Measurements from ENCODE around the gene P4HB.

P4HB gene

DNA sequence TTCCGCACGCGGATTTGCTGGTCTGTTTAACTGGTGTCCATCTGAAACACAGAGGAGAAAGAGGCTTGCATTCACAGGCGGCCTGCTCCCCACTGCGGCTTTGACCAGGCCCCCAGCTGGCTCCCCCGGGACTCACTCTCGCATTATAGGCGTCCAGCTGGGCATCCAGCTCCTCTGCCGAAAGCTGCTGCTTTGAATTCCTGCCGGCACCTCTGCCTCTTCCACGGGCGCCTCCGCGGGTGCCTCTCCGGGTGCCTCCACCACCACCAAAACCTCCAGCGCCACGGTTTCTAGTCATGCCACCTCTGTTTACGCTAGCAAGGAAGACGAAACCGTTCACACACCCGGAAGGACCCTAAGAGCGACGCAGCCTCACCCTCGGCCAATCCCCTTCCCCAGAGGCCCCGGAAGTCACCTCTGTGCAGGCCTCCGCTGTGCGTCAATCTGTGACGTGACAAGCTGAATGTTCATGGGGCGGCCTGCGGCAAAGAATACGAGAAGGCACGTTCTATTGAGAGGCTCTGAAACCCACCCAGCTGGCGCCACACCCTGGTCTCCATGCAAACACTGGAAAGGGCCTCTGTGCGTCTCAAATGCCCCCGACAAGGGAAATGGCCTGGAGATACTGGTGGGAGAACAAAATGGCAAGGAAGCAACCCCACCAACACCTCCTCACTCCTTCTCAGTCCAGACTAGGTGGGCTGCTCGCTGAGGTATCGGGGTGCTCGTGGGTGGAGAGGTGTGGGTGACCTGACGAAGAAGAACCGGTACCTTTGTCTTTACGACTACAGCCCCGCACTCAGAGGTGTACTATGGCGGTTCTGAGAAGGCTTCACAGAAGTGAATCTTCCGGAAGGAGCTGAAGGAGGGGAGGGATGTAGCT, 28.0 kb upstream of the P4HB start:
- ChIA-PET CTCF (interaction anchor here (1.7 kb wide), 1 partner anchor 18 kb away, joined by 5 read pairs; the partner anchor contains the start of gene ARHGDIA), POLR2A (no interaction called here)
- TF ChIP-seq, protein P1, sequence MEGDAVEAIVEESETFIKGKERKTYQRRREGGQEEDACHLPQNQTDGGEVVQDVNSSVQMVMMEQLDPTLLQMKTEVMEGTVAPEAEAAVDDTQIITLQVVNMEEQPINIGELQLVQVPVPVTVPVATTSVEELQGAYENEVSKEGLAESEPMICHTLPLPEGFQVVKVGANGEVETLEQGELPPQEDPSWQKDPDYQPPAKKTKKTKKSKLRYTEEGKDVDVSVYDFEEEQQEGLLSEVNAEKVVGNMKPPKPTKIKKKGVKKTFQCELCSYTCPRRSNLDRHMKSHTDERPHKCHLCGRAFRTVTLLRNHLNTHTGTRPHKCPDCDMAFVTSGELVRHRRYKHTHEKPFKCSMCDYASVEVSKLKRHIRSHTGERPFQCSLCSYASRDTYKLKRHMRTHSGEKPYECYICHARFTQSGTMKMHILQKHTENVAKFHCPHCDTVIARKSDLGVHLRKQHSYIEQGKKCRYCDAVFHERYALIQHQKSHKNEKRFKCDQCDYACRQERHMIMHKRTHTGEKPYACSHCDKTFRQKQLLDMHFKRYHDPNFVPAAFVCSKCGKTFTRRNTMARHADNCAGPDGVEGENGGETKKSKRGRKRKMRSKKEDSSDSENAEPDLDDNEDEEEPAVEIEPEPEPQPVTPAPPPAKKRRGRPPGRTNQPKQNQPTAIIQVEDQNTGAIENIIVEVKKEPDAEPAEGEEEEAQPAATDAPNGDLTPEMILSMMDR (IDR thresholded peaks at IDR 0.05; ENCODE audit: control extremely low read depth, extremely low read depth, low read depth, missing control alignments) = no peak
- no peak for DNase-seq (ENCODE audit: extremely low spot score)

DNA sequence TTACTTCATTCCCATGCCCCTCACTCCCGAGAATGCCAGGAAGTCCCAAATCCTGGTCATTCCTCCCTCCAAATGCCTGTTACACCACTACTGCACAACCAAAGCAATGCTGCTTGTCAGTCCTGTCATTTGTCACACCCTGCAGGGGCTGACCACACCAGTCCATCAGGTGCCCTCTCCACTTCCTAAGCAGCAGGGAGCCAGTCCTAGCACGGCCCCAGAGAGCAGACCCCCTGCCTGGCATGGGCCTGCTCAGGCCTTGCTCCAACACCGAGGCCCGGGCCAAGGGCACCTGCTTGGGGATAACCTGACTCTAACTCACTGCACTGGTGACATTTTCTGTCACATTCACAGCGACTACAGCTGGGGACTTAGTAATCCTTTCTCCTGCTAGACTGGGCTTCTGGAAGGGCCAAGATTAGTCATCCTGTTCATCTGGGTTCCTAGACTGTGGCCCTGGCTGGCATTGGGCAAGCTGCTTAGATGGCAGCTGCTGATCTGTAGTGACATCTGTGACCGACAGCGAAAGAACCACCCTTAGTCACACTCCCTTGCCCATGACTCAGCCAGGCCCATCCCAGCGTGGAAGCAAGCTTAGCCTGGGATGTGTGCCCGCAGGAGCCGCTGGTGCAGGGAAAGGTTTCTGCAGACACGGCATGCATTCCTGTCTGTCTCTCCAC, 25.7 kb upstream of the P4HB start:
- no peak for DNase-seq (ENCODE audit: extremely low spot score)
- TF ChIP-seq, protein P1 (IDR thresholded peaks at IDR 0.05; ENCODE audit: control extremely low read depth, extremely low read depth, low read depth, missing control alignments) = no peak
- CTCF ChIA-PET = interaction anchor here (1.0 to 2.3 kb wide), 5 partner anchors 7 to 210 kb away, joined by 3 to 10 read pairs (median 3); no protein-coding TSS in a partner anchor
- POLR2A ChIA-PET = interaction anchor here (1.0 kb wide), 1 partner anchor 11 kb away, joined by 3 read pairs; no protein-coding TSS in a partner anchor

DNA sequence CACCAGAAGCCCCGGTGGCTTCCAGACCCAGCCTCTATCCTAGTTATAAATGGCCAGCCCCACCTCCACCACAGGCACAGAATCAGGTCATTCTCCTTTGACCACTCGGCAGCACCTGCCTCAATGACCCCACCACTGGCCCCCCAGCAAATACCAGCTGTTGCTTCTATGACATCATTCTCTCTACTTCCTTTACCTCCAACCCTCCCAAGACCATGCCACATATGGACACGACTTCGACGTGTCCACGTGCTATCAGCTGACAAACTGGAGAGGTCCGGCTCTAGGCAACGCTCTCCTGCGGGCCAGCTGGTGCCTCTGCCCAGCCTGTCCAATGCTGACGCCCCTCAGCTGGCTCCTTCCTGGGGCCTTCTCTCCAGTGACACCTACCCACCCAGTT, 25.1 kb upstream of the P4HB start:
- POLR2A ChIA-PET = interaction anchor here (1.0 to 1.2 kb wide), 2 partner anchors 10 to 19 kb away, joined by 3 read pairs; no protein-coding TSS in a partner anchor
- CTCF ChIA-PET = interaction anchor here (1.0 to 2.3 kb wide), 3 partner anchors 11 to 16 kb away, joined by 3 to 10 read pairs (median 4); no protein-coding TSS in a partner anchor
- TF ChIP-seq, protein P1 (IDR thresholded peaks at IDR 0.05; ENCODE audit: control extremely low read depth, extremely low read depth, low read depth, missing control alignments) = no peak
- no peak for DNase-seq (ENCODE audit: extremely low spot score)

DNA sequence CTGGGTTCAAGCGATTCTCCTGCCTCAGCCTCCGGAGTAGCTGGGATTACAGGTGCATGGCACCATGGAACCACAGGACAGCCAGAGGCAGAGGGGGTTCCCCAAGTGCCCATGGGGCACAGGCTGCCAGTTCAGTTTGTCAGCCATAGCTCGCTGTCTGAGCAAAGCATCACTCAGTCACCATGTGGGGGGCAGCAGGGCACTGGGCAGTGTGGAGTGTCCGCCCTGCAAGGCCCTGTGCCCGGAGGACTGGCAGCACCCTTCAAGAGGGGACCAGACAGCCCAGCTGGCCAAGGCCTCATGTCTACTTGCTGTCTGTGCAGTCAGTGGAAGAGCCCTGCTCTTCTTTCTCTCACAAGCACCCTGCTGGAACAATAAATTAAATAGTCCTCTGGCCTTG, 24.6 kb upstream of the P4HB start:
- CTCF ChIA-PET = interaction anchor here (1.0 to 2.3 kb wide), 3 partner anchors 11 to 15 kb away, joined by 3 to 10 read pairs (median 4); no protein-coding TSS in a partner anchor
- DNase-seq (ENCODE audit: extremely low spot score) = no peak
- POLR2A ChIA-PET = interaction anchor here (1.2 kb wide), 1 partner anchor 18 kb away, joined by 3 read pairs; no protein-coding TSS in a partner anchor
- TF ChIP-seq, protein P1 (IDR thresholded peaks at IDR 0.05; ENCODE audit: control extremely low read depth, extremely low read depth, low read depth, missing control alignments) = no peak

DNA sequence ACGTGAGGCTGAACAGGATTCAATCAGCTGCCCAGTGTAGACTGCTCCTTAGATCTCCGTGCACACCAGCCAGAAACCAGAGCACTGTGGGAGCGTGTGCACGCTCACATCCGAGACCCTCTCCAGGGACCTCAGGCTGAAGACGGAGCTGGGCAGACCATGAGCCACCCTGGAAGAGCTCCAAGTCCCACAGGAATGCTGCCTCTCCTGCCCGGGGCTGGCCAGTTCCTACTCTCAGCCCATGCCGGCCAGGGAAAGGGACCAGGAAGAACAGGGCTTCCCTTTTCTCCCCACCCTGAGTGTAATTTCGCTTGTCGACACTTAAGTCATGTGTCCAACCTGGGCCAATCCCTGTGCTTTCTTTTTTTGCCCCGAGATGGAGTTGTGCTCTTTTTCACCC, 24.2 kb upstream of the P4HB start:
- no peak for DNase-seq (ENCODE audit: extremely low spot score)
- POLR2A ChIA-PET = interaction anchor here (1.0 to 1.2 kb wide), 2 partner anchors 10 to 18 kb away, joined by 3 to 5 read pairs; no protein-coding TSS in a partner anchor
- CTCF ChIA-PET = interaction anchor here (1.0 to 1.1 kb wide), 2 partner anchors 11 to 13 kb away, joined by 3 to 4 read pairs; no protein-coding TSS in a partner anchor
- TF ChIP-seq, protein P1 (IDR thresholded peaks at IDR 0.05; ENCODE audit: control extremely low read depth, extremely low read depth, low read depth, missing control alignments) = no peak

DNA sequence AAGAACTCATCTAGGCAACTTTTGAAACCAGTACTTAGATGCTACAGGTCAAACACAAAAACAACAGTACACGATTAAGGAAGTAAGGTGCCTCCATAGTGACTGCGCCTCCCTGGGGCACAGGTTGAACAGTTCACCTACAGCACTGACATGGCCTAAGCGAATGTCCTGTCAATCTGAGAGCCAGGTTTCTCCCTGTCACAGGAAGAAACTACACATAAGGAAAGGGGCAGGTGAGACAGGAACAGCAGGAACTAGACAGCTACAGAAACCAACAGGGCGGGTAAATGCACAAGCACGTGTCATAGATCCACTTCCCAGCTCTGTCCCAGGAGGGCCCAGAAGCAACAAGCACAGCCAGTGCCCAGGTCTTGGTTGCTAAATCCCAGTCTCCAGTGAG, 18.8 kb upstream of the P4HB start:
- CTCF ChIA-PET = interaction anchor here (0.9 to 1.8 kb wide), 4 partner anchors 8 to 49 kb away, joined by 3 to 5 read pairs (median 4); partner anchors contain the start of gene MAFG

More for the DNA sequence above, 18.8 kb upstream of the P4HB start:
- TF ChIP-seq, protein P1 (IDR thresholded peaks at IDR 0.05; ENCODE audit: control extremely low read depth, extremely low read depth, low read depth, missing control alignments) = no peak
- DNase-seq (ENCODE audit: extremely low spot score) = no peak
- POLR2A ChIA-PET = interaction anchor here (0.6 kb wide), 1 partner anchor 23 kb away, joined by 3 read pairs; the partner anchor contains the start of gene NPB
